ENCODE measurements around the gene ZC2HC1C. TPM values are rescaled to one million over a fixed set of nuclear protein-coding genes. Genes with fewer than 3 reads are reported as not detected.

Gene ZC2HC1C
- total RNA-seq, 1 experiment from 2014 or later = 5.2 TPM

GRCh38 chr14:75119056-75119455, 49.6 kb downstream of the ZC2HC1C start:
- intact Hi-C loops (cut with micrococcal nuclease; ENCODE audit: unreplicated experiment) = no loop called here
- H3K4me1 ChIP-seq (ENCODE audit: control insufficient read depth, insufficient read depth, low read length) = peaks cover 9% of the 10 kb centered on the region; the same call in 1 of the 2 replicates
- CTCF ChIA-PET = no interaction called here

GRCh38 chr14:75120541-75121291, 51.3 kb downstream of the ZC2HC1C start:
- H3K4me3 ChIP-seq (ENCODE audit: low read depth in 2 of 2, low read length in 2 of 2) = no peak overlapping the region
- in situ Hi-C loops (cut with HindIII; ENCODE audit: low pct_unique_long_range_greater_than_20kb, low sequenced_read_pairs) = no loop called here
- H3K27ac ChIP-seq (ENCODE audit: low read length) = no peak overlapping the region
- H3K4me1 ChIP-seq (ENCODE audit: control insufficient read depth, insufficient read depth, low read length) = peaks cover 19% of the 10 kb centered on the region; the same call in 1 of the 2 replicates
- H3K9me3 ChIP-seq (ENCODE audit: control insufficient read depth, insufficient read depth, low read depth, low read length) = no peaks in the 10 kb centered on the region
- H3K36me3 ChIP-seq (ENCODE audit: control insufficient read depth, insufficient read depth, low read length) = peaks cover 6% of the 10 kb centered on the region; the same call in 1 of the 2 replicates
- intact Hi-C loops (cut with micrococcal nuclease; ENCODE audit: unreplicated experiment) = no loop called here
- no peak for ATAC-seq
- ChIA-PET CTCF (interaction anchor here (0.7 kb wide), 1 partner anchor 364 kb away, joined by 3 read pairs; no protein-coding TSS in a partner anchor), POLR2A (interaction anchor here (0.6 kb wide), 1 partner anchor 39 kb away, joined by 4 read pairs; no protein-coding TSS in a partner anchor)
- BruUV-seq (replicated peaks) = no TSS peak
- no peak for DNase-seq (ENCODE audit: low read depth, low spot score)
- H3K27me3 ChIP-seq (ENCODE audit: control insufficient read depth, insufficient read depth, low read length) = no peaks in the 10 kb centered on the region
- TF ChIP-seq TCF7L2 (IDR thresholded peaks at IDR 0.05; ENCODE audit: low read depth, low read length) = no peak
- no peak for TF ChIP-seq SIN3A (IDR thresholded peaks at IDR 0.05; ENCODE audit: borderline replicate concordance, insufficient read depth, low read depth, low read length)
- no peak for TF ChIP-seq REST (IDR thresholded peaks at IDR 0.05; ENCODE audit: insufficient read depth in 1 of 2, low read depth in 2 of 2, low read length in 1 of 2)
- TF ChIP-seq POLR2AphosphoS5 (IDR thresholded peaks at IDR 0.05; ENCODE audit: low read depth, low read length) = no peak

More at GRCh38 chr14:75119056-75119455, 49.6 kb downstream of the ZC2HC1C start:
- POLR2A ChIA-PET = no interaction called here
- in situ Hi-C loops (cut with HindIII; ENCODE audit: low pct_unique_long_range_greater_than_20kb, low sequenced_read_pairs) = no loop called here
- TF ChIP-seq REST (IDR thresholded peaks at IDR 0.05; ENCODE audit: insufficient read depth in 1 of 2, low read depth in 2 of 2, low read length in 1 of 2) (no peak), SIN3A (IDR thresholded peaks at IDR 0.05; ENCODE audit: borderline replicate concordance, insufficient read depth, low read depth, low read length) (no peak), TCF7L2 (IDR thresholded peaks at IDR 0.05; ENCODE audit: low read depth, low read length) (no peak), CTCF (IDR thresholded peaks at IDR 0.05) (no peak), POLR2AphosphoS5 (IDR thresholded peaks at IDR 0.05; ENCODE audit: low read depth, low read length) (no peak)
- H3K4me3 ChIP-seq (ENCODE audit: low read depth in 2 of 2, low read length in 2 of 2) = no peak overlapping the region
- H3K27me3 ChIP-seq (ENCODE audit: control insufficient read depth, insufficient read depth, low read length) = no peaks in the 10 kb centered on the region
- no peak for ATAC-seq
- H3K27ac ChIP-seq (ENCODE audit: low read length) = no peak overlapping the region
- H3K36me3 ChIP-seq (ENCODE audit: control insufficient read depth, insufficient read depth, low read length) = peaks cover 6% of the 10 kb centered on the region; the same call in 1 of the 2 replicates
- H3K9me3 ChIP-seq (ENCODE audit: control insufficient read depth, insufficient read depth, low read depth, low read length) = no peaks in the 10 kb centered on the region
- BruUV-seq (replicated peaks) = no TSS peak
- DNase-seq (ENCODE audit: low read depth, low spot score) = no peak

All from Panc1 (cell line).